Activated T-cell treated with anti-CD3 and anti-CD28 coated beads, Interleukin-2, amount 50 U/mL, for 4 hours (primary cell): ENCODE data around the gene MAN2B2. TPM values are rescaled to one million over a fixed set of nuclear protein-coding genes. Genes with fewer than 3 reads are reported as not detected.

Experiments
- ATAC-seq, 2 donors: fragments of 200-7000 bp; cut with Tn5 transposase; one replicate each; pipeline ENCODE4 v1.10.0; 2021
- DNase-seq: peaks from one replicate; pipeline ENCODE4 v3.0.0-alpha.2; 2020
- H3K27me3 Mint-ChIP-seq: one replicate; pipeline ENCODE4 v1.8.0; 2021; ENCODE audit warnings: low read depth, mixed read lengths
- H3K36me3 Mint-ChIP-seq: one replicate; pipeline ENCODE4 v1.8.0; 2022; ENCODE audit warnings: mixed read lengths; ENCODE audit not compliant: insufficient read depth
- H3K4me1 Mint-ChIP-seq: one replicate; pipeline ENCODE4 v1.8.0; 2021; ENCODE audit warnings: low read depth, mixed read lengths
- H3K4me3 Mint-ChIP-seq: one replicate; pipeline ENCODE4 v1.8.0; 2021; ENCODE audit warnings: mild to moderate bottlenecking, moderate library complexity, mixed read lengths
- H3K9me3 Mint-ChIP-seq: one replicate; pipeline ENCODE4 v1.8.0; 2021; ENCODE audit warnings: mixed read lengths
- total RNA-seq, 3 donors: library from RNA; stranded (reverse); gene quantifications; one replicate each; pipeline ENCODE4 v1.2.1, GENCODE V29; 2021

Gene MAN2B2
- total RNA-seq, 3 donors from 2014 or later: 11.9 to 13.4 (median 12.7) TPM

DNA sequence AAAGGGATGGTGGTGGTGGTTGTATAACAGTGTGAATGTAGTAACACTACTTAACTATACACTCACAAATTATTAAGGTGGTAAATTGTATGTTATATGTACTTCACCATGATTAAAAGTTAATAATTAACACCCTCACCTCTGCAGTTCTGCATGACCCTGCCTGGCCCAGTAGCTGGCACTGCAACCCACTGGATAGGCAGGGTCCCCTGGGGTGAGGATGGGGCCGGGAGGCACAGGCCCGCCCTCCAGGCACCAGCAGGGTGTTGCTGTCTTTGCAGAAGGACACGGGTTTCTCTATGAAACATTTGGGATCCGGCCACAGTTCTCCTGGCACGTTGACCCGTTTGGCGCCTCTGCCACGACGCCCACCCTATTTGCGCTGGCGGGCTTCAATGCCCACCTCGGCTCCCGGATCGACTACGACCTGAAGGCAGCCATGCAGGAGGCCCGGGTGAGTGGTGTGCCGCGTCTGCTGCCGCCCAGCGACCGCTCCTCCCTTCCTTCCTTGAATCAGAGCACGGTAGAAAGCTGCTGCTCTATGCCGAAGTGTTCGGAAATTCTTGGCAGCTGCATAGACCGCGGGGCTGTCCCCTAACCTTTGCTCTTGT lies 11.8 kb downstream of the MAN2B2 start:
- no peak for DNase-seq
- Mint-ChIP-seq H3K4me1 (peaks cover 2% of the 10 kb centered on the region), H3K36me3 (peaks cover 34% of the 10 kb centered on the region), H3K4me3 (no peak overlapping the region), H3K9me3 (no peaks in the 10 kb centered on the region), H3K27me3 (no peaks in the 10 kb centered on the region)
- no peak for ATAC-seq

DNA sequence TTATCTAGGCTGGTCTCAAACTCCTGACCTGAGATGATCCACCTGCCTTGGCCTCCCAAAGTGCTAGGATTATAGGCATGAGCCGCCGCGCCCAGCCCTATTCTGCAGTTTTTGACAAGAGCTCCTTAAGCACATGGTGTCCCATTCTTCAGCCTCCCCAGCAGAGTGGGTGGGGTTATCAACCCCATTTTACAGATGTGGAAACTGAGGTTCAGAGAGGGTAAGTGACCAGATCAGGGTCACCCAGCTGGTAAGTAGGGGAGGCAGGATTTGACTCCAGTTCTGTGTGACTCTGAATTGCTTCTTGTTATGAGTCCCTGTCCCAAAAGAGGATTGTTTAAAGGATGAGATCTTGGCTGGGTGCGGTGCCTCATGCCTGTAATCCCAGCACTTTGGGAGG lies 14.5 kb downstream of the MAN2B2 start:
- H3K4me3 Mint-ChIP-seq: no peak overlapping the region
- H3K27me3 Mint-ChIP-seq: no peaks in the 10 kb centered on the region
- no peak for ATAC-seq

DNA sequence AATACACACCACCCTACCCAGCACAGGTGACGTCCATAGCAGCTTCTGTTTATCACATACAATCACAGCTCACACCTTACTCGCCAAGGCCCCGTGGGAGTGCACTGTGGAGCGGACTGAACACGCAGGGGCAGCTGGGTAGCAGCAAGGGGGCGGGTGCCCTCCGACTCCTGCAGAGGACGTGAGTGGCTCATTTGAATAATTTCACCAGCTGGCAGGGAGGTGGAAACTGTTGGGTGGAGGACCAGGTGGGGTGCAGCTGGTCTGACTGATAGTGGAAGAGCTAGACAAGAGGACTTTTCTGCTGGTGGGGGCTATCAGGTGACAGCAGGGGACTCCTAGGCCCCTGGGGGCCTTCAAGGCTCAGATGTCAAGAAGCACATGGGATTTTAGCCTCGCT lies 16.3 kb downstream of the MAN2B2 start:
- no peaks in the 10 kb centered on the region for H3K9me3 Mint-ChIP-seq
- H3K4me1 Mint-ChIP-seq: no peaks in the 10 kb centered on the region
- no peaks in the 10 kb centered on the region for H3K27me3 Mint-ChIP-seq
- peaks cover 18% of the 10 kb centered on the region for H3K36me3 Mint-ChIP-seq
- no peak for DNase-seq
- no peak for ATAC-seq
- no peak overlapping the region for H3K4me3 Mint-ChIP-seq

More for the DNA sequence above, 14.5 kb downstream of the MAN2B2 start:
- Mint-ChIP-seq H3K36me3 (peaks cover 18% of the 10 kb centered on the region), H3K4me1 (no peaks in the 10 kb centered on the region), H3K9me3 (no peaks in the 10 kb centered on the region)
- no peak for DNase-seq

DNA sequence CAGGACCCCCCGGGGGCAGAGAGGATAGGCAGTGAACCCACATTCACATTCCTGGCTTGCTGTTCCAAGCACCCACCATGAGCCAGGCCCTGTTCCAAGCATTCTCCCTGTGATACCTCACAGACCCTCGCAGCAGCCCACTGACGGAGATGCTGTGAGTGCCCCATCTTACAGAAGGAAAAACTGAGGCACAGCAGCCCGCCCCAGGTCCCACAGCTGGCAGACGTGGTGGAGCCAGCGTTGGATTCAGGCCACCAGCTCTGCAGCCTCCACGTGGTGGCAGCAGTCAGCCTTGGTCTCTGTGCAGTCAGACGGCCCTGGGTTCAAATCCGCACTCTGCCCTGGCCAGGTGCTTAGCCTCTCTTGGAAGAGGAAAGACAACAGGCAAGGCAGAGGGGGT lies 16.8 kb downstream of the MAN2B2 start:
- H3K36me3 Mint-ChIP-seq: peaks cover 18% of the 10 kb centered on the region
- no peaks in the 10 kb centered on the region for H3K27me3 Mint-ChIP-seq
- H3K4me1 Mint-ChIP-seq: no peaks in the 10 kb centered on the region
- H3K9me3 Mint-ChIP-seq: no peaks in the 10 kb centered on the region
- ATAC-seq: no peak
- H3K4me3 Mint-ChIP-seq: no peak overlapping the region
- no peak for DNase-seq

DNA sequence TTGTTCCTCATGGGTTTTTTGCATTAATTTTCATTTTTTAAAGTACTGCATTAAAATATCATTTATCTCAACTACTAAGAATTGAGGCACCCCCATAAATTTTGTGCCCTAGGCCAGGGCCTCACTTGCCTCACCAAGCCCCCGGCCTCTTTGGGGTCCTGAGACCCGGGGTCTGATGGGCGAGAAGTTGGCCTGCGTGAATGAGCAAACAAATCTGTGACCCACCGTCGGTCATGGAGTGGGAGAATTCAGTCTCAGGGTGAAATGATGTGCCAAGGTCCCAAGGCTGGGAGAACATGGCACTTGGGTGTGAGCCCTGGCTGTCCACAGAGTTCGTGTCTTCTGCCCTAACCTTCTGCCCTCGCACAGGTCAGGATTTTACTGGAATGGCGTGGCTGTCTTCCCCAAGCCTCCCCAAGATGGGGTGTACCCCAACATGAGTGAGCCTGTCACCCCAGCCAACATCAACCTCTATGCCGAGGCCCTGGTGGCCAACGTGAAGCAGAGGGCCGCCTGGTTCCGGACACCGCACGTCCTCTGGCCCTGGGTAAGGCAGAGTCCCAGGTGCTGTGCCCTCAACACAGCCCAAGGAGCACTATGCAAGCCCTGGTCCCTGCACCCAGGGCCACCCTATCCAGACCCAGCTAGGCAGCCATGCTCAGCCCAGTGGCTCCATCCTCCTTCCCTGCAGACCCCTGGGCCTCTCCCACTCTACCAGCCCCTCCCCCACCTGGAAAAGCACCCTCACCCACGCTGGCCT lies 18.0 kb downstream of the MAN2B2 start:
- Mint-ChIP-seq H3K36me3 (peaks cover 20% of the 10 kb centered on the region), H3K27me3 (no peaks in the 10 kb centered on the region), H3K9me3 (no peaks in the 10 kb centered on the region), H3K4me1 (no peaks in the 10 kb centered on the region), H3K4me3 (no peak overlapping the region)
- ATAC-seq (no peak), DNase-seq (no peak)

DNA sequence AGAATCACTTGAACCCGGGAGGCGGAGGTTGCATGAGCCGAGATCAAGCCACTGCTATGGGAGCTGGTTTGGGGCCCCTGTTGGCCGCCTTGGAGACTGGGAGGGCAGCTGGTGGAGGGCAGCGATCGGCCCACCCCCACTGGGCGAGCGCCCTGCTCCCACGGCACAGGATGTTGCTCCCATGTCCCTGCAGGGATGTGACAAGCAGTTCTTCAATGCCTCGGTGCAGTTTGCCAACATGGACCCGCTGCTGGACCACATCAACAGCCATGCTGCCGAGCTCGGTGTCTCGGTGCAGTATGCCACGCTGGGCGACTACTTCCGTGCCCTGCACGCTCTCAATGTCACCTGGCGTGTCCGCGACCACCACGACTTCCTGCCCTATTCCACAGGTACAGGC lies 19.4 kb downstream of the MAN2B2 start:
- Mint-ChIP-seq H3K9me3 (no peaks in the 10 kb centered on the region), H3K4me3 (no peak overlapping the region), H3K36me3 (peaks cover 22% of the 10 kb centered on the region), H3K27me3 (no peaks in the 10 kb centered on the region), H3K4me1 (no peaks in the 10 kb centered on the region)
- DNase-seq (no peak), ATAC-seq (no peak)

DNA sequence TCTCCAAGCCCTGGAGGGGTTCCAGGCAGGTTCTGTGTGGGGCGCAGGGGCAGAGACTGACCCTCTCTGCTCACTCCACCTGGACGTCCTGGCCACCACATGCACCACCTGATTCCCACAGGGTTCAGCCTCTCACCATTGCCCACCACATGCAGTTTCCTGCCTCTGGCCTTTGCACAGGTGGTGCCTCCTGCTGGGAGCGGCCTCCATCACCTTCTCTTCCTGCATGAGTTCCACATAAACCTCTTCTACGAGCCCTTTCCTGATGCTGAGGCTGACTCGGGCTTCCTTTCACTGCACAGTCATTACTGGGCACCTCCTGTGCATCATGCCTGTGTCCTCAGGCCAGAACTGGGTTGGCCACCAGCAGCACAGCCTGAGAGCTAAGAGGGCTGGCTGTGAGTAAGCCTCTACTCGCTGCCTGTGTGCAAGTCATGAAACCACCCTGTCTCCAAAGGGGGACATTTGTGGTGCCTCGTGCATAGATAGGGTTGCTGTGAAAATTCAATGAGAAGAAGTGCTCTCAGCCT lies 19.9 kb downstream of the MAN2B2 start:
- DNase-seq (no peak), ATAC-seq (no peak)
- H3K9me3 Mint-ChIP-seq: no peaks in the 10 kb centered on the region
- no peaks in the 10 kb centered on the region for H3K4me1 Mint-ChIP-seq
- no peak overlapping the region for H3K4me3 Mint-ChIP-seq
- no peaks in the 10 kb centered on the region for H3K27me3 Mint-ChIP-seq
- peaks cover 25% of the 10 kb centered on the region for H3K36me3 Mint-ChIP-seq

DNA sequence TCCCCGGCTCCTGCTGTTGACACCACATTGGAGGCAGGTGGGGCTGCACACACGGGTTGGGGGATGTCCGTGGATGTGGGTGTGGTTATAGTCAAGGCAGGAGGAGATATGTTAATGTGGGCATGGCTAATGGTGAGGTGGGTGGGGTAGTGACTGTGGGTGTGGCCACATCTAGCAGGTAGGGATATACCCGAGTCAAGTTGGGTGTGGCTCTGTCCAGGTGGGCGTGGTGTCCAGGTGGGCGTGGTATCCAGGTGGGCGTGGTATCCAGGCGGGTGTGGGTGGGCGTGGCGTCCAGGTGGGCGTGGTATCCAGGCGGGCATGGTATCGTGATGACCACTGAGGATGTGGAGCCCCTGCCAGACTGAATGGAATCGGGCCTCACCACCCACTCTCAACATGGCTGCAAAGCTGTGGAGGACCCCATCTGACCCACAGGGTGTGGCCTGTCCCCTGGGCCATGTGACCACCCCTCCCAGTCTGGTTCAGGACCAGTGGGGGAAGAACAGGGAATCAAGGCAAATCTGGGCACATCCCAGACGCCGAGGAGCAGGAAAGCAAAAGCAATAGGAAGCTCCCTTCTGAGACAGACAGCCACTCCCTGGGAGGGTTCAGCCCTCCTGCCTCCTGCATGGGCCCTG lies 21.0 kb downstream of the MAN2B2 start:
- H3K36me3 Mint-ChIP-seq: peaks cover 24% of the 10 kb centered on the region
- H3K27me3 Mint-ChIP-seq: no peaks in the 10 kb centered on the region
- H3K9me3 Mint-ChIP-seq: no peaks in the 10 kb centered on the region
- peak in 1 of 2 donors; percentile 17 for ATAC-seq
- H3K4me1 Mint-ChIP-seq: no peaks in the 10 kb centered on the region
- H3K4me3 Mint-ChIP-seq: no peak overlapping the region
- DNase-seq: no peak

DNA sequence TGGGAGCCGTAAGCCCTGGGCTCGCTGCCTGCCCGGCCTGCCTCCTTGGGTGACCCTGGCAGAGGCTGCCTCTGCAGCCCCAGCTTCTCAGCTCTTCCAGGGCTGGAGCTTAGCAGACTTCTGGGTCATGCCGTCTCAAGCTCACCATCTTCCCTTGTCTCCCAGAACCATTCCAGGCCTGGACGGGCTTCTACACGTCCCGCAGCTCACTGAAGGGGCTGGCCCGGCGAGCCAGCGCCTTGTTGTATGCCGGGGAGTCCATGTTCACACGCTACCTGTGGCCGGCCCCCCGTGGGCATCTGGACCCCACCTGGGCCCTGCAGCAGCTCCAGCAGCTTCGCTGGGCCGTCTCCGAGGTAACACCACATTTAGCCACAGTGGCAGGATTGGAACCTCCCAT lies 22.0 kb downstream of the MAN2B2 start:
- no peaks in the 10 kb centered on the region for H3K27me3 Mint-ChIP-seq
- no peaks in the 10 kb centered on the region for H3K4me1 Mint-ChIP-seq
- no peaks in the 10 kb centered on the region for H3K9me3 Mint-ChIP-seq
- DNase-seq (no peak), ATAC-seq (no peak)
- no peak overlapping the region for H3K4me3 Mint-ChIP-seq
- peaks cover 23% of the 10 kb centered on the region for H3K36me3 Mint-ChIP-seq

DNA sequence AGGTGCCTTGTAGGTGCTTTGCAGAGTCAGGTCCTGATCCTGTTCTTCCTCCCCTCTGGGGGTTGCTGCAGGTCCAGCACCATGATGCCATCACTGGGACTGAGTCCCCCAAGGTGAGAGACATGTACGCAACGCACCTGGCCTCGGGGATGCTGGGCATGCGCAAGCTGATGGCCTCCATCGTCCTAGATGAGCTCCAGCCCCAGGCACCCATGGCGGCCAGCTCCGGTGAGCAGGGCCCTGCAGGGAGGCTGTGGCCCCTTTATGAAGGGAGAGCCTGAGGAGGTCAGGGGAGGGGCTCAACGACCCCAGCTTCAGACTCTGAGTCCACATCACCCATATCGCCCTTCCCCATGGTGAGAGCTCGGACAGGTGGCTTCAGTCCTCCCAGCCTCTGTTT lies 23.1 kb downstream of the MAN2B2 start:
- Mint-ChIP-seq H3K4me3 (no peak overlapping the region), H3K4me1 (no peaks in the 10 kb centered on the region), H3K36me3 (peaks cover 25% of the 10 kb centered on the region), H3K9me3 (no peaks in the 10 kb centered on the region), H3K27me3 (no peaks in the 10 kb centered on the region)
- ATAC-seq: no peak
- no peak for DNase-seq

DNA sequence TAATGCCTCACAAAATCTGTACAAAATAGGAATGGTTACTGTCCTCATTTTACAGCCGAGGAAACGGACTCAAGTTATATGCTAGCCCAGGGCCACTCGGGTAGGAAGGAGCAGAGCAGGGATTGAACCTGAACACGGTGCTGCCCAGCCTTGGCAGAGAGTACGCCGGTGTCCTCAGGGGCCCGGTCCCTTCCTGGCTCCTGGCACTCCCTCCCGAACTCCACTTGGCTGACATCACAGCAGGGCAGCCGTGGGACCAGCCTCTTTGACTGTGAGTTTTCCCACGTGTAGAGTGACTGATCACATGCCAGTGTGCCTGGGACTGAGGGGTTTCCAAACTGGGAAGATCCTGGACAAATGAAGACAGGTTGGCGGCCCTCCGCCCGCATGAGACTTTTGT lies 23.7 kb downstream of the MAN2B2 start:
- DNase-seq: no peak
- ATAC-seq: no peak
- H3K36me3 Mint-ChIP-seq: peaks cover 27% of the 10 kb centered on the region
- no peaks in the 10 kb centered on the region for H3K4me1 Mint-ChIP-seq
- no peaks in the 10 kb centered on the region for H3K27me3 Mint-ChIP-seq
- peaks cover 2% of the 10 kb centered on the region for H3K9me3 Mint-ChIP-seq
- H3K4me3 Mint-ChIP-seq: no peak overlapping the region

DNA sequence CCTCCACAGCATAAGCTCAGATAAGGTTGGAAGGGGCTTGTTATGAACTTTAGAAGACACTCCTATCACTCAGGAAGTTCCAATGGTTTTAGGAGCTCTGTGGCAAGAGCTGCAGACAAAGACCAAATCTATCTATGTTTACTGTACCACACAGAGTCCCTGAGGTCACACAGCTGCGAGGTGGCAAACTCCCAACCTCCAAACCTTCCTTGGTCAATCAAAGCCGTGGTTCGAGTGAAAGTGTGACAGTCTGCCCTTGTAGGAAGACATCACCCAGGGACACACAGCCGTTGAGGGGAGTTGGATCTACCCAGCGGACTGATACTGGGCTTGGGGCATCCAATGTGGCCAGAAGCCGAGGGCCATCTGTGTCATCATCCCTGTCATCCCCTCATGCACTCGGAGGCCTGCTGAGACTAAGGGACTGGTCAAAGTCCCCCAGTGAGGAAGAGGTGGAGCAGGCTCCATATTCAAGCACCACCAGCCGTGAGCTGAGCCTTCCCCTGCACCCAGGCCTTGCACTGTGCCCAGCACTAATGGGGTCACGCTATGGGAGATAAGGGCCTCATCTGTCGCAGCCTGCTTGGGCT lies 26.8 kb downstream of the MAN2B2 start:
- DNase-seq (no peak), ATAC-seq (no peak)
- Mint-ChIP-seq H3K4me1 (no peaks in the 10 kb centered on the region), H3K9me3 (peaks cover 8% of the 10 kb centered on the region), H3K36me3 (peaks cover 46% of the 10 kb centered on the region), H3K4me3 (no peak overlapping the region), H3K27me3 (no peaks in the 10 kb centered on the region)

DNA sequence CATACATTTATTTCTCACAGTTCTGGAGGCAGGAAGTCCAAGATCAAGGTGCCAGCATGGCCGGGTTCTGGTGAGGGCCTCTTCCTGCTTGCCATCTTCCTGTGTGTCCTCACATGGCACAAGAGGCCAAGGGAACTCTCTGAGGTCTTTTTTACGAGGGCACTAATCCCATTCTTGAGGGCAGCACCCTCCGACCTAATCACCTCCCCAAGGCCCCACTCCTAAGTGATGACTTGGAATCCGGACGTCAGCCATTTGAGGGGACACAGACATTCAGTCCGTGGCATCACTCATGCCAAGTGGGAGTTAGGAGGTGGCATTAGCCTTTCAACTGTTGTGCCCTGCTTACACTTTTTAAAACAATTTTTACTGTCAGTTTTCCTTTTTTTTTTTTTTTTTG lies 27.3 kb downstream of the MAN2B2 start:
- ATAC-seq: no peak

DNA sequence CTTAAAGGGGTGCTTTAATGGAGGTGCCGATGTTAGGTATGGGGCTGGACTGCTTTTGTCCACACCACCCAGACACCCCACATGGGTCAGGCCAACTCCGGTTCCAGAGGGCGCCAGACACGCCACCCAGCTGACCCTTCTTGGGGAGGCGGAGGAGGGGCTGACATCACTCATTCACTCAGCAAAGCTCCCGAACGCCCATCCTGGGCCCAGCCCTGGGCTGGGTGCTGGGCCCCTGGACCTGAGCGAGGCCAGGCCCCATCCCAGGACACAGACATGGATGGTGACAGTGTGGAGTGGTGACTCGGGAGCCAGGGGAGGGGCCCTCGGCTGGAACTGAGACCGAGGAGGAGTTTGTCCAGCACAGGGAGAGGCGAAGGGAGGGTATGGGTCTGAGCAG lies 28.1 kb downstream of the MAN2B2 start:
- Mint-ChIP-seq H3K27me3 (no peaks in the 10 kb centered on the region), H3K4me3 (no peak overlapping the region), H3K9me3 (peaks cover 8% of the 10 kb centered on the region), H3K36me3 (peaks cover 54% of the 10 kb centered on the region), H3K4me1 (no peaks in the 10 kb centered on the region)
- DNase-seq: no peak
- ATAC-seq: no peak

More for the DNA sequence above, 27.3 kb downstream of the MAN2B2 start:
- no peak for DNase-seq
- Mint-ChIP-seq H3K36me3 (peaks cover 49% of the 10 kb centered on the region), H3K9me3 (peaks cover 8% of the 10 kb centered on the region), H3K4me1 (no peaks in the 10 kb centered on the region), H3K4me3 (no peak overlapping the region), H3K27me3 (no peaks in the 10 kb centered on the region)
